H1 (cell line): Measurements from ENCODE around the gene HAO2. TPM values are rescaled to one million over a fixed set of nuclear protein-coding genes. Genes with fewer than 3 reads are reported as not detected.
A peak's percentile ranks its signal among the peaks of the same experiment; 100 is the strongest.

Experiments used
- CTCF ChIA-PET: fragments of 300-600 bp; sonication (Branson Sonifier 250); formaldehyde crosslinking; loops from one replicate; lab custom pipeline; 2021; ENCODE audit not compliant: partially characterized antibody; lab: Charles Lee
- POLR2A ChIA-PET: fragments of 300-600 bp; sonication (Branson Sonifier 250); formaldehyde crosslinking; loops from one replicate; lab custom pipeline; 2021; ENCODE audit warnings: inconsistent platforms; ENCODE audit not compliant: partially characterized antibody; lab: Charles Lee
- DNase-seq, 2 experiments: peaks; one replicate each; pipeline versions ENCODE4 v3.0.0 to v3.0.0-alpha.2; 2010 to 2022; ENCODE audit warnings: low spot score in 2 of 2, low read depth in 1 of 2, mixed read lengths in 1 of 2
- FAIRE-seq: peaks from 2 replicates; lab custom pipeline; 2011; peaks lifted over from hg19 to GRCh38; lab: Jason Lieb, UNC
- H2AFZ ChIP-seq: 2 replicates; pipeline ENCODE4 v1.8.1; 2012; ENCODE audit warnings: low read length, inconsistent platforms
- H2AK5ac ChIP-seq: 2 replicates; pipeline ENCODE4 v1.6.1; 2013; ENCODE audit warnings: low read depth, low read length
- H2BK120ac ChIP-seq: replicated peaks from 2 replicates; pipeline ENCODE3; 2013; ENCODE audit warnings: low read depth, low read length, inconsistent platforms
- H2BK12ac ChIP-seq: 2 replicates; pipeline ENCODE4 v1.6.1; 2013; ENCODE audit warnings: low read depth, low read length
- H2BK15ac ChIP-seq: 2 replicates; pipeline ENCODE4 v1.6.1; 2013; ENCODE audit warnings: low read length
- H2BK20ac ChIP-seq: 2 replicates; pipeline ENCODE4 v1.6.1; 2013; ENCODE audit warnings: low read length
- H2BK5ac ChIP-seq: 2 replicates; pipeline ENCODE4 v1.6.1; 2013; ENCODE audit warnings: low read depth, low read length
- H3K14ac ChIP-seq: 2 replicates; pipeline ENCODE4 v1.6.1; 2013; ENCODE audit warnings: inconsistent platforms; ENCODE audit not compliant: insufficient read length
- H3K18ac ChIP-seq: 2 replicates; pipeline ENCODE4 v1.6.1; 2013; ENCODE audit warnings: low read length; ENCODE audit errors: extremely low read depth
- H3K23ac ChIP-seq: 2 replicates; pipeline ENCODE4 v1.6.1; 2013; ENCODE audit warnings: inconsistent platforms; ENCODE audit not compliant: insufficient read length
- H3K23me2 ChIP-seq: 2 replicates; pipeline ENCODE4 v1.6.1; 2013; ENCODE audit warnings: low read depth, low read length
- H3K27ac ChIP-seq: 2 replicates; pipeline ENCODE4 v1.6.1; 2011; ENCODE audit warnings: low read depth, low read length, inconsistent platforms
- H3K27me3 ChIP-seq, 4 experiments: replicated peaks in 1 of 4; 1 replicate in 1 of 4; 2 replicates in 3 of 4; pipeline versions ENCODE4 v1.6.1 to v1.8.1; 2011 to 2013; ENCODE audit warnings: low read length in 3 of 4, mild to moderate bottlenecking in 3 of 4, inconsistent platforms in 2 of 4, mixed read lengths in 2 of 4, moderate library complexity in 1 of 4; ENCODE audit not compliant: control insufficient read depth in 3 of 4, insufficient read depth in 3 of 4; ENCODE audit errors: extremely low read depth in 1 of 4
- H3K36me3 ChIP-seq, 4 experiments: 2 replicates each; pipeline versions ENCODE4 v1.6.1 to v1.8.1; 2011 to 2013; ENCODE audit warnings: mild to moderate bottlenecking in 4 of 4, low read length in 3 of 4, moderate library complexity in 2 of 4, control low read depth in 1 of 4, inconsistent platforms in 1 of 4; ENCODE audit not compliant: insufficient read depth in 4 of 4, control insufficient read depth in 2 of 4
- H3K4ac ChIP-seq: replicated peaks from 2 replicates; pipeline ENCODE3; 2013; ENCODE audit warnings: low read length, low read depth, mixed read lengths, inconsistent platforms; ENCODE audit not compliant: insufficient read length
- H3K4me1 ChIP-seq, 4 experiments: replicated peaks in 1 of 4; 1 replicate in 1 of 4; 2 replicates in 3 of 4; pipeline versions ENCODE4 v1.6.1 to v1.8.1; 2011 to 2013; ENCODE audit warnings: low read length in 3 of 4, inconsistent platforms in 2 of 4, mixed read lengths in 1 of 4; ENCODE audit not compliant: insufficient read depth in 4 of 4, control insufficient read depth in 3 of 4
- H3K4me2 ChIP-seq, 2 experiments: 2 replicates each; pipeline versions ENCODE4 v1.6.1 to v1.8.1; 2011 to 2013; ENCODE audit warnings: low read depth in 2 of 2, low read length in 2 of 2, control low read depth in 1 of 2, inconsistent platforms in 1 of 2, mild to moderate bottlenecking in 1 of 2; ENCODE audit not compliant: insufficient read depth in 1 of 2
- H3K4me3 ChIP-seq, 4 experiments: fragments of 200-600, 300-600 bp in 1 of 4; sonication (generic), shearing (Covaris generic), sonication (Bioruptor Twin) in 1 of 4; 2 replicates each; pipeline versions ENCODE4 v1.5.1 to v1.8.1; 2011 to 2016; ENCODE audit warnings: low read length in 4 of 4, low read depth in 3 of 4, control low read depth in 2 of 4, inconsistent platforms in 2 of 4, mild to moderate bottlenecking in 2 of 4, mixed read lengths in 1 of 4, moderate library complexity in 1 of 4; ENCODE audit not compliant: insufficient read depth in 2 of 4; ENCODE audit errors: extremely low read depth in 1 of 4
- H3K56ac ChIP-seq: replicated peaks from 2 replicates; pipeline ENCODE3; 2013; ENCODE audit warnings: low read depth, mild to moderate bottlenecking, mixed read lengths, low read length, inconsistent platforms; ENCODE audit not compliant: insufficient read length
- H3K79me1 ChIP-seq: 2 replicates; pipeline ENCODE4 v1.6.1; 2013; ENCODE audit warnings: low read depth, low read length, control low read depth
- H3K79me2 ChIP-seq, 2 experiments: 2 replicates each; pipeline versions ENCODE4 v1.6.1 to v1.8.1; 2012 to 2013; ENCODE audit warnings: low read length in 2 of 2, mild to moderate bottlenecking in 2 of 2, inconsistent platforms in 1 of 2; ENCODE audit not compliant: insufficient read depth in 2 of 2, control insufficient read depth in 1 of 2
- H3K9ac ChIP-seq, 4 experiments: replicated peaks in 1 of 4; 1 replicate in 1 of 4; 2 replicates in 3 of 4; pipeline versions ENCODE4 v1.6.1 to v1.8.1; 2011 to 2013; ENCODE audit warnings: low read depth in 3 of 4, low read length in 3 of 4, control low read depth in 2 of 4, mild to moderate bottlenecking in 2 of 4, moderate library complexity in 2 of 4, inconsistent platforms in 1 of 4; ENCODE audit errors: extremely low read depth in 1 of 4
- H3K9me3 ChIP-seq, 2 experiments: 2 replicates each; pipeline versions ENCODE4 v1.6.1 to v1.8.1; 2012 to 2013; ENCODE audit warnings: mild to moderate bottlenecking in 2 of 2, moderate library complexity in 2 of 2, control low read depth in 1 of 2, inconsistent platforms in 1 of 2, low read depth in 1 of 2, low read length in 1 of 2, mixed read lengths in 1 of 2; ENCODE audit not compliant: insufficient read depth in 2 of 2
- H4K20me1 ChIP-seq, 2 experiments: replicated peaks in 1 of 2; 2 replicates each; pipeline versions ENCODE3 to v1.8.1; 2011 to 2013; ENCODE audit warnings: inconsistent platforms in 2 of 2, low read length in 2 of 2, mild to moderate bottlenecking in 1 of 2; ENCODE audit not compliant: insufficient read depth in 2 of 2, control insufficient read depth in 1 of 2
- H4K5ac ChIP-seq: 2 replicates; pipeline ENCODE4 v1.6.1; 2013; ENCODE audit warnings: low read length, low read depth, mixed read lengths, inconsistent platforms; ENCODE audit not compliant: insufficient read length
- H4K8ac ChIP-seq: 2 replicates; pipeline ENCODE4 v1.8.0; 2013; ENCODE audit warnings: mild to moderate bottlenecking, moderate library complexity, low read length, inconsistent platforms; ENCODE audit not compliant: insufficient read depth; ENCODE audit errors: extremely low read depth
- H4K91ac ChIP-seq: replicated peaks from 2 replicates; pipeline ENCODE3; 2013; ENCODE audit warnings: low read length, mixed read lengths, inconsistent platforms; ENCODE audit not compliant: insufficient read length
- BACH1 ChIP-seq: IDR thresholded peaks from 2 replicates; pipeline ENCODE4 v1.6.1; 2012; ENCODE audit warnings: low read length, improper control_type of control experiment
- GABPA ChIP-seq: IDR thresholded peaks from 2 replicates; pipeline ENCODE4 v1.6.1; 2011; ENCODE audit warnings: mild to moderate bottlenecking, low read length, moderate library complexity, borderline replicate concordance; ENCODE audit not compliant: insufficient read depth
- KDM4A ChIP-seq: IDR thresholded peaks from one replicate; pipeline ENCODE4 v1.7.1; 2012; ENCODE audit warnings: low read depth, mild to moderate bottlenecking, moderate library complexity, low read length, inconsistent platforms; ENCODE audit not compliant: severe bottlenecking
- PHF8 ChIP-seq: fragments of 200-600 bp; sonication (generic); conservative IDR thresholded peaks from 2 replicates; pipeline ENCODE4 v1.7.1; 2012; ENCODE audit warnings: low read depth, mild to moderate bottlenecking, inconsistent platforms, low read length, moderate library complexity
- TCF12 ChIP-seq: IDR thresholded peaks from 2 replicates; pipeline ENCODE4 v1.6.1; 2011; ENCODE audit warnings: low read depth, mild to moderate bottlenecking, low read length
- WGBS, 2 experiments: shearing (Covaris generic) in 1 of 2; methylation state at CpG; one replicate each; pipeline versions ENCODE4 v1.1.6 to v1.1.7; 2013 to 2015; ENCODE audit warnings: low lambda C conversion rate in 2 of 2, mixed read lengths in 2 of 2, inconsistent platforms in 1 of 2, low coverage in 1 of 2, missing lambda C conversion rate in 1 of 2; ENCODE audit not compliant: insufficient replicate concordance in 2 of 2, insufficient coverage in 1 of 2, insufficient read length in 1 of 2; ENCODE audit errors: extremely low coverage in 1 of 2, missing lambda C conversion rate in 1 of 2; 5-methylcytosine and 5-hydroxymethylcytosine counted together
- polyA plus RNA-seq, 7 experiments: library from polyadenylated mRNA; depleted of rRNA in 3 of 7; stranded (reverse) in 5 of 7; unstranded in 2 of 7; fragments of >200 nt in 5 of 7; fragments of 200-250 nt in 2 of 7; gene quantifications; 1 replicate in 5 of 7; 2 replicates in 1 of 7; 4 replicates in 1 of 7; pipeline versions ENCODE4 v1.2.1 to v1.2.3, GENCODE V29; 2011 to 2013; ENCODE audit warnings: missing spikeins in 2 of 7, mixed read lengths in 2 of 7
- total RNA-seq: library from RNA; stranded (reverse); fragmentation: NEBNext Ultra II Directional; extraction: Animal tissue kit (Norgen Biotek cat#: 25700); gene quantifications from 2 replicates; pipeline ENCODE4 v1.2.1, GENCODE V29; 2021
- TF ChIP-seq, protein P1 (sequence below): IDR thresholded peaks from 2 replicates; pipeline ENCODE4 v1.6.1; 2011; ENCODE audit warnings: low read length, improper control_type of control experiment

Gene HAO2
- total and polyA plus RNA-seq, 2 of the 8 experiments (the other 6 are each of a cell fraction or from before 2014, with no cell fraction given): not detected

DNA sequence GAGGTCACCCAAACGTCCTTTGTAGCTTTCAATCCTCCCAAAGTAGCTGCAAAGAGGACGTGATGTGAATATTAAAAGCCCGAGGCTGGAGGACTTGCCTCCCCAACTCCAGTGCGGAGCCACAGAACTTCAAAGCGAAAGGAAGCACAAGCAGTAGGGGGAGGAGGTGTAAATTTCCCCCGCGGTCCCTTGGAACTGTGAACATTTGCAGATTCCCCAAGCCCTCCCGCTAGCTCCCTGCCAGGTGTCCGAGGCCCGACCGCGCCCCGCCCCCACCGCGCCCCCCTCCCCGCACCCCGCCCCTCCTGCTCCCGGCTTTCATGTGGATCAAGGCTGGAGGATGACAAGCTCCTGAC, 41.5 kb upstream of the HAO2 start:
- peak overlapping the region; percentile 91 for H2AFZ ChIP-seq
- peaks cover 5% of the 10 kb centered on the region; the same call in 1 of the 2 replicates for H3K23me2 ChIP-seq
- no peaks in the 10 kb centered on the region for H3K79me2 ChIP-seq
- H3K4me3 ChIP-seq: peak overlapping the region; percentile 21 to 57 (median 38); a peak in 6 of 8 replicates
- H3K79me1 ChIP-seq: no peaks in the 10 kb centered on the region
- 5% methylated on average over 4 of the region's 18 CpGs; no CpG with 5 or more reads in 1 of the 2 experiments for WGBS, 2 experiments
- H3K23ac ChIP-seq: no peak overlapping the region
- no peaks in the 10 kb centered on the region for H4K20me1 ChIP-seq
- H2BK12ac ChIP-seq: peak overlapping the region; percentile 78
- no peak overlapping the region for H3K14ac ChIP-seq
- no peak overlapping the region for H3K9ac ChIP-seq
- peak overlapping the region; percentile 58; the same call in 1 of the 2 replicates for H2AK5ac ChIP-seq
- peak overlapping the region; percentile 51 for H3K4ac ChIP-seq
- peak overlapping the region; percentile 76 for H4K91ac ChIP-seq
- CTCF ChIA-PET: interaction anchor here (0.6 to 4.3 kb wide), 14 partner anchors 9 to 59 kb away, joined by 3 to 66 read pairs (median 4); no protein-coding TSS in a partner anchor
- H3K27ac ChIP-seq: no peak overlapping the region
- H4K5ac ChIP-seq: peak overlapping the region; percentile 28
- H3K9me3 ChIP-seq: no peaks in the 10 kb centered on the region
- peak overlapping the region; percentile 78 for H3K18ac ChIP-seq
- DNase-seq: peak in 1 of 2 experiments; percentile 62
- peak overlapping the region; percentile 5; the same call in 1 of the 2 replicates for H2BK20ac ChIP-seq
- H3K27me3 ChIP-seq: no peaks in the 10 kb centered on the region; a peak in 4 of 7 replicates
- H2BK120ac ChIP-seq: peak overlapping the region; percentile 6
- TF ChIP-seq TCF12: peak; percentile 72; the same call in 1 of the 2 replicates
- no peak for TF ChIP-seq GABPA
- TF ChIP-seq KDM4A: no peak
- no peak for TF ChIP-seq BACH1
- TF ChIP-seq, protein P1, sequence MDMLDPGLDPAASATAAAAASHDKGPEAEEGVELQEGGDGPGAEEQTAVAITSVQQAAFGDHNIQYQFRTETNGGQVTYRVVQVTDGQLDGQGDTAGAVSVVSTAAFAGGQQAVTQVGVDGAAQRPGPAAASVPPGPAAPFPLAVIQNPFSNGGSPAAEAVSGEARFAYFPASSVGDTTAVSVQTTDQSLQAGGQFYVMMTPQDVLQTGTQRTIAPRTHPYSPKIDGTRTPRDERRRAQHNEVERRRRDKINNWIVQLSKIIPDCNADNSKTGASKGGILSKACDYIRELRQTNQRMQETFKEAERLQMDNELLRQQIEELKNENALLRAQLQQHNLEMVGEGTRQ: no peak
- TF ChIP-seq PHF8: no peak
- TF ChIP-seq, all 59 proteins: peak for 1
- FAIRE-seq: no peak
- POLR2A ChIA-PET: interaction anchor here (1.0 to 1.6 kb wide), 3 partner anchors 13 to 178 kb away, joined by 3 to 8 read pairs (median 4); no protein-coding TSS in a partner anchor
- Histone ChIP-seq H3K36me3 (peaks cover 0 to 3% (median 0%) of the 10 kb centered on the region in 4 experiments; a peak in 2 of 8 replicates), H4K8ac (no peak overlapping the region; the same call in 1 of the 2 replicates), H3K4me2 (peak overlapping the region; percentile 77 to 80), H3K56ac (no peak overlapping the region), H2BK5ac (peak overlapping the region; percentile 94; the same call in 1 of the 2 replicates), H3K4me1 (peaks cover 13 to 34% (median 24%) of the 10 kb centered on the region in 4 experiments), H2BK15ac (0 out of 2 replicates have a peak overlapping the region, but pooled peaks have one; percentile 49)
